GM19023 (cell line): ENCODE results near the gene RAB40C.
A peak's percentile ranks its signal among the peaks of the same experiment; 100 is the strongest.

ENCODE experiments used
- ATAC-seq: cut with Tn5 transposase; IDR thresholded peaks from one replicate; pipeline ENCODE4 v1.9.1; 2021; ENCODE audit warnings: mild to moderate bottlenecking, moderate library complexity; ENCODE audit not compliant: unreplicated experiment

RAB40C gene

GRCh38 chr16:572865-573650, 16.8 kb upstream of the RAB40C start:
- no peak for ATAC-seq

DNA sequence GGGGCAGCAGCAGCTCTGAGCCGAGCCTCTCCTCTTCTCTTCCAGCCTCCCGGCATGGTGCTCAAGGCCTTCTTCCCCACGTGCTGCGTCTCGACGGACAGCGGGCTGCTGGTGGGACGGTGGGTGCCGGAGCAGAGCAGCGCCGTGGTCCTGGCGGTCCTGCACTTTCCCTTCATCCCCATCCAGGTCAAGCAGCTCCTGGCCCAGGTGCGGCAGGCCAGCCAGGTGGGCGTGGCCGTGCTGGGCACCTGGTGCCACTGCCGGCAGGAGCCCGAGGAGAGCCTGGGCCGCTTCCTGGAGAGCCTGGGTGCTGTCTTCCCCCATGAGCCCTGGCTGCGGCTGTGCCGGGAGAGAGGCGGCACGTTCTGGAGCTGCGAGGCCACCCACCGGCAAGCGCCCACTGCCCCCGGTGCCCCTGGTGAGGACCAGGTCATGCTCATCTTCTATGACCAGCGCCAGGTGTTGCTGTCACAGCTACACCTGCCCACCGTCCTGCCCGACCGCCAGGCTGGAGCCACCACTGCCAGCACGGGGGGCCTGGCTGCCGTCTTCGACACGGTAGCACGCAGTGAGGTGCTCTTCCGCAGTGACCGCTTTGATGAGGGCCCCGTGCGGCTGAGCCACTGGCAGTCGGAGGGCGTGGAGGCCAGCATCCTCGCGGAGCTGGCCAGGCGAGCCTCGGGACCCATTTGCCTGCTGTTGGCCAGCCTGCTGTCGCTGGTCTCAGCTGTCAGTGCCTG, 15.7 kb upstream of the RAB40C start:
- no peak for ATAC-seq

DNA sequence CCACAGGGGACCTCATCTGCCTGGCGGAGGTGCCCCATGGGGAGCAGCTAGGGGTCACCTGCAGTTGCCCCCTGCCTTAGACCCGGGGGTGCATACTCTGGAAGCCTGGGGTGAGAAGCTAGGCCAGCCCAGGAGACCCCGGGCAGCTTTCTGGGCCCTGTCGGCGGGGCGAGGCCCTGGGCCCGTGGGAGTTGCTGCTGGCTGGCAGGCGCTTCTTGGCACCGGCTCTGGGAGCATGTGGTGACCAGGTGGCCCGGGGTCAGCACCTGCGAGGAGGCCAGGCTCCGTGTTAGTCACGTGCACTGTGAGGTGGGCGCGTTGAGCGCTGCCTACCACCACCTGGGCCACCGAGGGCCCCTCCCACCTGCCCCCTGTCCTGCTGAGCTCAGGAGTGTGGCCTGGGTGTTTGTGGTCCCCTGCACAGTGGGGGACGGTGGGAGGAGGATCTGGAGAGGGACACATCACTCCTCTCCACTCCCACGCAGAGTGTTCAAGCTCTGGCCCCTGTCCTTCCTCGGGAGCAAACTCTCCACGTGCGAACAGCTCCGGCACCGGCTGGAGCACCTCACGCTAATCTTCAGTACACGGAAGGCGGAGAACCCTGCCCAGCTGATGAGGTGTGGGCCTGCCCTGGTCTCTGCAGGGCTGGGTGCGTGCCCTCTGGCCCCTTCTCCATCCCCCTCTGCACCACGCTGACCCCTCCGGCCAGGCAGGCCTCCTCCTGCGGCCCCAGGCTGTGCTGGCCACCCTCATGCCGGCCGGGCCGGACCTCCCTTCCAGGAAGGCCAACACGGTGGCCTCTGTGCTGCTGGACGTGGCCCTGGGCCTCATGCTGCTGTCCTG, 14.3 kb upstream of the RAB40C start:
- ATAC-seq = no peak

GRCh38 chr16:576197-576822, 13.6 kb upstream of the RAB40C start:
- ATAC-seq = no peak

GRCh38 chr16:576823-577201, 13.1 kb upstream of the RAB40C start:
- no peak for ATAC-seq

DNA sequence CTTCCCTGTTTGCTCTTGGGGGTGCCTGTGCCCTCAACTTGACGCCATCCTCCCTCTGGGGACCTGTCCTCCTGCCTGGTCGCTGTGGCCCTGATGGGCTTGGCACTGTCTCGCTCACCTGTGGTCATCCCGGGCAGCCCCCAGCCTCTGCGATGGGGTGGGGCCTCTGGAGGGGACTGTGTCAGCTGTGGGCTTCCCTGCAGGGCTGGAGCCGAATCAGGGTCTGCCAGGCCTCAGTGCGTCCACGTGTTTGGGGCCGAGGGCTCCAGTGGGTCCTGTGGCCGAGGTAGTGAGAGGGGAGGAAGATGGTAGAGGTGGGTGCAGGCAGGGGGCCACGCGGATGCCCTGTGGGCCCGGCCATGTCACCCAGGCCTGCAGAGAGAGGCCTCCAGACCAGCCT, 12.1 kb upstream of the RAB40C start:
- ATAC-seq = no peak

GRCh38 chr16:578232-578869, 11.5 kb upstream of the RAB40C start:
- ATAC-seq = no peak

DNA sequence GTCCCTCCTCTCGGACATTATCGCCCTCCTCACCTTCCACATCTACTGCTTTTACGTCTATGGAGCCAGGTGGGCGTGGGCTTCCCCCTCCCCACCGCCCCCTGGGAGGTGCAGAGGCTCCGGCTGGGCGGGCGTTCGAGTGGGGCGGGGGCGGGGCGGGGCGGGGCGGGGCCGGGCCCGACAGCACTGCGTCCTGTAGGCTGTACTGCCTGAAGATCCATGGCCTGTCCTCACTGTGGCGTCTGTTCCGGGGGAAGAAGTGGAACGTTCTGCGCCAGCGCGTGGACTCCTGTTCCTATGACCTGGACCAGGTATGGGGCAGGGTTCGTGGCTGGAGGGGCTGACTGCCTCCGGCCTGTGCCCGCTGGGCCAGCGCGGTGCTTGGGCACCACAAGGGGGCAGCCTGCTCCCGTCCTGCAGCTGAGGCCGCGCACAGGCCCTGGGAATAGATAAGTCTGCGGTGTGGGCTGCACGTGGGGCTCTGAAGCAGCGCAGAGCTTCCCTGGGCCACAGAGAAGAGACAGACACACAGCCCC, 10.9 kb upstream of the RAB40C start:
- ATAC-seq = peak; percentile 51

GRCh38 chr16:580141-580945, 9.5 kb upstream of the RAB40C start:
- no peak for ATAC-seq

DNA sequence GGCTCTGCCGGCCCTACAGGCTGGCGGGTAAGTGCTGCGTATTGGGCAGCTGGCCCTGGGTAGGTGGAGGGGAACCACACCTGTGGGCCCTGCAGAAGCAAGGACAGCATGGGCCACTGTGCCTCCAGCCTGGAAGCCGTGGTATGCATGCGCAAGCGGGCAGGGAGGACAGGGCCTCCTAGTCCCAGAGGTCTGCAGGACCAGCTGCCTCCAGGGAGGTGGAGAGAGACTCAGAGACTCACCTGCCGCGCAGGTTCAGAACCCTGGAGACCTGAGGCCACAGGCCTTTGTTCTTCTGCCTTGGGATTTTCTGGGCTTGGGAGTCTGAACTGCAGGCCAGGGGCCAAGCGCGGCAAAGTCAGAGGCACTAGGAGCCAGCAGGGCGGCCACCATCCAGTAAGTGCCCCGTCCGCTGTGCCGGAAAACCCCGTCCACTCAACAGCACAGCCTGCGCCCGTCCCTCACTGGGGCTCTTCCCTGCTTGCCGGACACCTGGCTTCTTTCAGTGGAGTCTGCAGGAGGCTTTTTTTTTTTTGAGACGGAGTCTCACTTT, 8.8 kb upstream of the RAB40C start:
- ATAC-seq = no peak

DNA sequence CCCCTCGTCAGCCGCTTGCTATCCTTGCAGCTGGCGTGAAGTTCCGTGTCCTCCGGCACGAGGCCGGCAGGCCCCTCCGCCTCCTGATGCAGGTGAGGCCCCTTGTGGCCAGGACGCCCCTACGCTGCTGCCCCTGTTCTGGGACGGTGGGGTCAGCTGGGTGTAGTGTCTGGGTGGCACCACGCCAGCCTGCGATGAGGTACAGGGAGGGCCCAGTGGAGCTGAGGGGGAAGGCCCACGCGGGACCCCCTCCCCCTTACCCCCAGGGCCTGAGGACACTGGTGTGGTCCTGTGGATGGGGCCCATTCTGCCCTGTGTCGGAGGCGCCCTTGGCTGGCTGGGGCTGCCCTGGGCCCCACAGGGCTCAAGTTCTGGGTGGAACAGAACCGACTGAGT, 7.7 kb upstream of the RAB40C start:
- ATAC-seq = no peak

GRCh38 chr16:582614-583331, 7.1 kb upstream of the RAB40C start:
- no peak for ATAC-seq

DNA sequence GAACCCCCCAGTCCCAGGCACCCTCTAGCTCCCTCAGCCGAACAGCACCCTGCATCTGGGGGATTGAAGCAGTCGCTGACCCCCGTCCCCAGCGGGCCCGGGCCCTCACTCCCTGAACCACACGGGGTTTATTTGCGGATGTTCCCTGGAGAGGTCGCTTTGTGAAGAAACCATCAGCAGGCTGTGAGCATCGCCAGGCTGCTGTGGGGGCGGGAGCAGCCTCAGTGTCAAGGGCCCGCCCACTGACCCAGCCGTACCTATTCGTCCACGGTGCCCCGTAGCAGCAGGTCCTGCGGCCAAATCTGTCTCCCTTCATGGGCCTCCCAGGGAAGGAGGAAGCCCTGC, 6.4 kb upstream of the RAB40C start:
- no peak for ATAC-seq

GRCh38 chr16:583815-584591, 5.9 kb upstream of the RAB40C start:
- ATAC-seq = no peak

- ATAC-seq = no peak
Observed at GRCh38 chr16:585351-585750, 4.5 kb upstream of the RAB40C start.

GRCh38 chr16:586047-586644, 3.7 kb upstream of the RAB40C start:
- ATAC-seq = no peak
